Stomach (tissue), 4 donors: ENCODE data around the gene CELA2B.

Experiments
- CTCF ChIP-seq, 7 experiments: fragments of 450-650 bp in 4 of 7; fragments of 200-600 bp in 3 of 7; sonication (generic) in 3 of 7; IDR thresholded peaks; one replicate each; pipeline ENCODE4 v1.5.1; 2016 to 2019; ENCODE audit warnings: antibody characterized with exemption in 7 of 7, control low read depth in 2 of 7, mild to moderate bottlenecking in 1 of 7
- EP300 ChIP-seq: sonication (generic); formaldehyde crosslinking; IDR thresholded peaks from one replicate; pipeline ENCODE4 v1.6.1; 2017; ENCODE audit warnings: antibody characterized with exemption

- TF ChIP-seq CTCF (IDR thresholded peaks at IDR 0.05) (no peak), EP300 (no peak)
Measured at GRCh38 chr1:15448877-15449462, 26.9 kb upstream of the CELA2B start.
